Fibroblast of skin of right biceps (primary cell): ENCODE measurements around the gene RGPD5.
"Not testable (repeated sequence)": the region's sequence is repeated elsewhere in the genome, so short reads cannot be mapped to it uniquely, and the experiment has no call there.

Experiments used
- DNase-seq: peaks from one replicate; pipeline ENCODE4 v3.0.0-alpha.2; 2013

RGPD5 gene

GRCh38 chr2:109894141-109894540 lies 100.0 kb downstream of the RGPD5 start:
- DNase-seq = not testable (repeated sequence)

- DNase-seq = not testable (repeated sequence)
These were observed 101.2 kb downstream of the RGPD5 start for GRCh38 chr2:109895090-109895869.

- not testable (repeated sequence) for DNase-seq
These were observed 102.1 kb downstream of the RGPD5 start for GRCh38 chr2:109896212-109896611.

- DNase-seq = not testable (repeated sequence)
These were observed 103.8 kb downstream of the RGPD5 start for GRCh38 chr2:109897769-109898461.

GRCh38 chr2:109898462-109899336 lies 104.6 kb downstream of the RGPD5 start, which contains the start of gene LIMS3:
LIMS3 (plus strand) TSS chr2:109898688; CDS start chr2:109898729, 41 bp downstream.
- DNase-seq = not testable (repeated sequence)

GRCh38 chr2:109905796-109906195 lies 111.7 kb downstream of the RGPD5 start:
- DNase-seq = not testable (repeated sequence)
